Karpas-422 (cell line): ENCODE measurements around the gene AGBL4. TPM values are rescaled to one million over a fixed set of nuclear protein-coding genes. Genes with fewer than 3 reads are reported as not detected.

ENCODE experiments used
- DNase-seq: peaks from one replicate; pipeline ENCODE4 v3.0.0-alpha.2; 2015
- H2AFZ ChIP-seq: fragments of 200-600 bp; sonication (generic); 2 replicates; pipeline ENCODE4 v1.6.1; 2014; ENCODE audit warnings: antibody characterized with exemption, low read length, mixed read lengths
- H3K27ac ChIP-seq: fragments of 200-600 bp; sonication (generic); 2 replicates; pipeline ENCODE4 v1.5.1; 2014; ENCODE audit warnings: mild to moderate bottlenecking, low read length, moderate library complexity
- H3K27me3 ChIP-seq: fragments of 200-600 bp; sonication (generic); 2 replicates; pipeline ENCODE4 v1.6.1; 2014; ENCODE audit warnings: low read length, mixed read lengths
- H3K36me3 ChIP-seq: fragments of 200-600 bp; sonication (generic); 2 replicates; pipeline ENCODE4 v1.6.1; 2014; ENCODE audit warnings: low read length, mixed read lengths; ENCODE audit not compliant: insufficient read depth
- H3K4me1 ChIP-seq: fragments of 200-600 bp; sonication (generic); 2 replicates; pipeline ENCODE4 v1.6.1; 2014; ENCODE audit warnings: mild to moderate bottlenecking, low read length, mixed read lengths
- H3K4me2 ChIP-seq: fragments of 200-600 bp; sonication (generic); 2 replicates; pipeline ENCODE4 v1.6.1; 2014; ENCODE audit warnings: low read length, low read depth, mild to moderate bottlenecking; ENCODE audit not compliant: poor library complexity, severe bottlenecking
- H3K4me3 ChIP-seq: fragments of 200-600 bp; sonication (generic); 2 replicates; pipeline ENCODE4 v1.5.1; 2014; ENCODE audit warnings: mild to moderate bottlenecking, antibody characterized with exemption, low read length, mixed read lengths
- H3K79me2 ChIP-seq: fragments of 200-600 bp; sonication (generic); 2 replicates; pipeline ENCODE4 v1.6.1; 2014; ENCODE audit warnings: mild to moderate bottlenecking, low read length, mixed read lengths
- H3K9ac ChIP-seq: fragments of 200-600 bp; sonication (generic); 2 replicates; pipeline ENCODE4 v1.6.0; 2014; ENCODE audit warnings: low read length
- H3K9me2 ChIP-seq: fragments of 200-600 bp; sonication (generic), shearing (Covaris generic); replicated peaks from 2 replicates; pipeline ENCODE4 v1.6.0; 2014; ENCODE audit warnings: mild to moderate bottlenecking, low read length, moderate library complexity; ENCODE audit not compliant: insufficient read depth
- H3K9me3 ChIP-seq: fragments of 300-700, 200-600 bp; sonication (generic); 2 replicates; pipeline ENCODE4 v1.6.1; 2014; ENCODE audit warnings: low read length, mixed read lengths
- H4K20me1 ChIP-seq: fragments of 200-600 bp; sonication (generic); 2 replicates; pipeline ENCODE4 v1.6.1; 2014; ENCODE audit warnings: mild to moderate bottlenecking, antibody characterized with exemption, low read length, low read depth; ENCODE audit not compliant: insufficient read depth
- total RNA-seq: library from RNA; depleted of rRNA; stranded (reverse); fragments of >200 nt; shearing (Covaris generic); gene quantifications from 2 replicates; pipeline ENCODE4 v1.2.3, GENCODE V29; 2014; ENCODE audit warnings: low replicate concordance

The AGBL4 gene
- total RNA-seq, 1 experiment from 2014 or later, result not detected

DNA sequence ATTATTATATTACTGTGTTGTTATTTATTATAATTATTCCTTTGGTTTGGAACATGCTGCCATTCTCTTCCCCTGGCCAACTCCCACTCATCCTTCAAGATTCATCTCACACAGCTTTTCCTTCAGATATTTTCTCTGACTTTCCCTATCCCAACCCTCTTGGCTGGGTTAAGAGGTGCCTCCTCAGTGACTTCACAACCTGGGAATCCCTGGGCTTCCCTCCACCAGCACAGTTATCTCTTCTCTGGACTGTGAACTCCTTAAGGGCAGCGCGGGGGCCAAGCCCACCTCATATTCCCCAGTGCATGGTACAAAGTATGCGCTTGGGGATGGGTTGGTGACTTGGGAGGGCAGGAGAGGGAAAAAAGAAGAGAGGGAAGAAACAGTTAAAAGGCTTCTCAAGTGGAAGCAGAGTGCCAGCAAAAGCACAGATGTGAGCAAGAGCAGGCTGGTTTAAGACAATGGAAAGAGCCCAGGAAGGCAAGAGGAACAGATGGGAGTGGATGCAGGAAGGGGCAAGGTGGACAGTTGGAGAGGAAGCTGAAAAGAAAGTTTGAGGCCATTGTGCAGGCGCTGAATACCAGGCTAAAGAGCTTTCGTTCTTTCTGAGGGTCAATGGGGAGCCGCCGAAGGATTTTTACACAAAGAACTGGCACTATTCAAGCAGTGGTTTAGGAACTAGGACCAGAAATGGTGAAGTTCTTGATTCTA, 1379.4 kb downstream of the AGBL4 start:
- no peaks in the 10 kb centered on the region for H3K9me2 ChIP-seq
- H3K79me2 ChIP-seq, result no peaks in the 10 kb centered on the region
- no peaks in the 10 kb centered on the region for H3K9me3 ChIP-seq
- no peak overlapping the region for H3K9ac ChIP-seq
- H2AFZ ChIP-seq, result no peak overlapping the region
- H3K4me2 ChIP-seq, result no peak overlapping the region
- H3K4me3 ChIP-seq, result no peak overlapping the region
- no peaks in the 10 kb centered on the region for H3K4me1 ChIP-seq
- H3K27ac ChIP-seq, result no peak overlapping the region
- no peaks in the 10 kb centered on the region for H4K20me1 ChIP-seq
- H3K36me3 ChIP-seq, result no peaks in the 10 kb centered on the region
- DNase-seq, result no peak
- no peaks in the 10 kb centered on the region for H3K27me3 ChIP-seq

DNA sequence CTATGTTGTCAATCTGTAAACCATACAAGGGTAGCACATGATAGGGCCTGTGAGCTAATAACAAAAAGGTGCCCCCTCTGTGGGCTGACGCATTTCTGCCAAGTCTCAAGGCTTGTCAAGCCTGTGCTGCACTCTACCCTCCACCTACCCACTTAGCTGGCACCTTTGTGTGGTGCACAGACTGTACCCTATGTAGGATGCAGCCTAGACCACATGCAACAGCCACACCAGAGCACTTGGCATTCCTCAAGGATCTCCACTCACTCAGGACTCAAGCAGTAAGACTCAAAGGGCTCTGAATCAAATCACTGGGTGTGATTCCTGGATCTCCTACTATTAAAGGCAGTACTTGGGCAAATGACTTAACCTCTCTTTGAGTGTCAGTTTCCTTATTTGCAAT, 1380.6 kb downstream of the AGBL4 start:
- Histone ChIP-seq H3K9me3 (no peaks in the 10 kb centered on the region), H2AFZ (no peak overlapping the region), H4K20me1 (no peaks in the 10 kb centered on the region), H3K27ac (no peak overlapping the region), H3K9me2 (no peaks in the 10 kb centered on the region), H3K4me3 (no peak overlapping the region), H3K4me1 (no peaks in the 10 kb centered on the region), H3K36me3 (no peaks in the 10 kb centered on the region), H3K27me3 (no peaks in the 10 kb centered on the region), H3K4me2 (no peak overlapping the region), H3K9ac (no peak overlapping the region), H3K79me2 (no peaks in the 10 kb centered on the region)
- DNase-seq, result no peak

DNA sequence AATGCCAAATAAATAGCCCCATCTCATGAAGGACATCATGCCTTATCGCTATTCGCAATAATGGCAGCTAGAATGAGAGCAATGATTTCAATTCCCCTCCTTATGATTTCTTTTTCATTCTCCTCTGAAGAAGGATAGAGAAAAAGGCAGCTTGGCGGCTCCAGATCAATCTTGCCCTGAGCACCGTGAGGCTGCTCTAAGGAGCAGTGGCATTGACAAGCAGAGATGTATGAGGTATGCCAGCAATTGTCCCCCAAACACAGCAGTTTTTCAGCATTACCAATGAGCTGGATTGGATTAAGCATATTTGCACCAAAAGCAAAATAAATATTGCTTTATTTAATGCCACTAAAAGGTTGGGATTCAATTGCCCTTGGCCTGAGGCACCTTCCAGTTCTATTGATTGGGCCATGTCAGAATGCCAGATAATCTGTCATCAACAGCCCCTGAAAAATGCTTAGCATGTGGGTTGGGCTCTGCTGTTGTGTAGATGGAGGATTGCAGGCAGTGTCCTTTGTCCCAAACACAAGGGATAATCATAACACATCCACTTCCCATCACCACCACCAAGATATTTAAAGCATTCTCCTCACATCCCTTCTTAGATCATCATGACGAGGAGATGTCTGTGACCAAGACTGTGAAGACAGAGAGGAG, 1382.8 kb downstream of the AGBL4 start:
- H3K9ac ChIP-seq, result no peak overlapping the region
- no peaks in the 10 kb centered on the region for H4K20me1 ChIP-seq
- H3K79me2 ChIP-seq, result no peaks in the 10 kb centered on the region
- no peak overlapping the region for H2AFZ ChIP-seq
- H3K4me1 ChIP-seq, result no peaks in the 10 kb centered on the region
- H3K9me2 ChIP-seq, result no peaks in the 10 kb centered on the region
- H3K9me3 ChIP-seq, result no peaks in the 10 kb centered on the region
- no peaks in the 10 kb centered on the region for H3K27me3 ChIP-seq
- no peak overlapping the region for H3K27ac ChIP-seq
- no peak overlapping the region for H3K4me2 ChIP-seq
- no peaks in the 10 kb centered on the region for H3K36me3 ChIP-seq
- no peak for DNase-seq
- H3K4me3 ChIP-seq, result no peak overlapping the region

DNA sequence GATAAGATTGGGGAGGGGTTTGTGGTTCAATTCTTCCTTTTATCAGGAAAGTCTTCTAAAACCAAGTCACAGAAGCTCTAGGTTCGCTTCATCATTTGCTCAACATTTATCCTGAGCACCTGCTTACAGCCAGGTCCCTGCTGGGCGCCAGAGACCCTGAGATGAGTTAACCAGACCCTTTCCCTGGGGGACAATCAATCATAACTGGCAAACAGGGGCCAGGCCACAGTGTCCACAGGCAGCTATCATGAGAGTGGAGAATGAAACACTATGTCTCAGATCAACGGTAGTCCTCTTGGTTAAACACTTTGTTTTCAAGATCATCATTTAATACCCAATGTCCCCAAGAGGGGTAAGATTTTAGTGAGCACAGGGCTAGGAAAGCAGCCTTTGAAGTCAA, 1393.9 kb downstream of the AGBL4 start:
- H3K27me3 ChIP-seq, result no peaks in the 10 kb centered on the region
- no peaks in the 10 kb centered on the region for H3K36me3 ChIP-seq
- DNase-seq, result no peak
- H3K27ac ChIP-seq, result no peak overlapping the region
- H3K9me2 ChIP-seq, result no peaks in the 10 kb centered on the region
- no peak overlapping the region for H3K4me3 ChIP-seq
- no peaks in the 10 kb centered on the region for H3K79me2 ChIP-seq
- no peak overlapping the region for H3K4me2 ChIP-seq
- no peak overlapping the region for H2AFZ ChIP-seq
- no peak overlapping the region for H3K9ac ChIP-seq
- no peaks in the 10 kb centered on the region for H3K4me1 ChIP-seq
- H4K20me1 ChIP-seq, result no peaks in the 10 kb centered on the region
- H3K9me3 ChIP-seq, result no peaks in the 10 kb centered on the region

DNA sequence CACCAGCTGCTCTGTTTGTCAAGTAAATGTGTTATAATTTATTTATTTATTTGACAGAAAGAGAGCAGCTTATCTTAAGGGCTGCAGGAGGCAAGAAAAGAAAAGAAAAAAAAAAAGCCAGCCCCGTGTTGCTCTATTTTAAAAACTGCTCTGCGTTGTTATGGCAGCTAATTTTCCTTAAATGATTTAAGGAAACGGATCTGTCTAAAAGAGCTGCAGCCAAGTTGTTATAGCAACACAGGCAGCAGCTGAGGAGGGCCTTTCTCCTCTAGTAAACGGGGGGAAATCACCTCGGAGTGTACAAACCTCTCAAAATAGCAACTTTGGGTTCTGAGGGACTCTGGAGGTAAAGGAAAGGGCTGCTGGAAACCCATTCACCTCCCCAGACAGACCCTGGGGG, 1396.3 kb downstream of the AGBL4 start:
- Histone ChIP-seq H3K4me1 (no peaks in the 10 kb centered on the region), H3K4me2 (no peak overlapping the region), H3K27me3 (no peaks in the 10 kb centered on the region), H3K9me3 (no peaks in the 10 kb centered on the region), H2AFZ (no peak overlapping the region), H3K27ac (no peak overlapping the region), H3K79me2 (no peaks in the 10 kb centered on the region), H3K9ac (no peak overlapping the region), H4K20me1 (no peaks in the 10 kb centered on the region), H3K36me3 (no peaks in the 10 kb centered on the region), H3K4me3 (no peak overlapping the region), H3K9me2 (no peaks in the 10 kb centered on the region)
- no peak for DNase-seq

- H3K9ac ChIP-seq, result no peak overlapping the region
- no peaks in the 10 kb centered on the region for H4K20me1 ChIP-seq
- H3K79me2 ChIP-seq, result no peaks in the 10 kb centered on the region
- H2AFZ ChIP-seq, result no peak overlapping the region
- H3K9me2 ChIP-seq, result no peaks in the 10 kb centered on the region
- no peaks in the 10 kb centered on the region for H3K27me3 ChIP-seq
- no peak overlapping the region for H3K27ac ChIP-seq
- no peak overlapping the region for H3K4me2 ChIP-seq
- no peak for DNase-seq
- H3K4me3 ChIP-seq, result no peak overlapping the region
- no peaks in the 10 kb centered on the region for H3K4me1 ChIP-seq
- H3K36me3 ChIP-seq, result no peaks in the 10 kb centered on the region
- no peaks in the 10 kb centered on the region for H3K9me3 ChIP-seq
These were observed 1404.2 kb downstream of the AGBL4 start for GRCh38 chr1:48619539-48619938.

DNA sequence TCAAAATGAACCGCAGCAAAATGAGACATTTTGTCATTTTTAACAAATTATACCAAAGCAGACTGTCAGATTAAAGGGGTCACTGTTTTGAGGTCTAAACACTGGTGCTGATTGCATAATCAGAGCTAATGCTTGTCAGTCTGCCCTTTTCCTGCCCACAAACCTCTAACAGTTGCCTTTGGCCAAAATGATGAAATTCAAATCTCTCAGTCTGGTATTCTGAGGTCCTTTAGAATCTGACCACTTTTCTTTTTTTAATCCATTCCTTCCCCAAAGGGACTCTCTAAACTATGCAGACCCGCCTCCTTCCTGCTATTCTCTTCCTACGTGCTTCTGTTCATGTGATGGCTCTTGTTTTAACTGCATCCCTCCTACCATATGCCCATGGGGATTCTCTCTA, 1406.5 kb downstream of the AGBL4 start:
- H3K79me2 ChIP-seq, result no peaks in the 10 kb centered on the region
- no peaks in the 10 kb centered on the region for H3K36me3 ChIP-seq
- H3K4me3 ChIP-seq, result no peak overlapping the region
- H2AFZ ChIP-seq, result no peak overlapping the region
- H3K4me1 ChIP-seq, result no peaks in the 10 kb centered on the region
- H3K9me2 ChIP-seq, result no peaks in the 10 kb centered on the region
- no peak for DNase-seq
- H3K9me3 ChIP-seq, result no peaks in the 10 kb centered on the region
- H3K27ac ChIP-seq, result no peak overlapping the region
- H4K20me1 ChIP-seq, result no peaks in the 10 kb centered on the region
- H3K9ac ChIP-seq, result no peak overlapping the region
- H3K27me3 ChIP-seq, result no peaks in the 10 kb centered on the region
- H3K4me2 ChIP-seq, result no peak overlapping the region

GRCh38 chr1:48616710-48617109, 1407.0 kb downstream of the AGBL4 start:
- Histone ChIP-seq H3K9me3 (no peaks in the 10 kb centered on the region), H2AFZ (no peak overlapping the region), H3K79me2 (no peaks in the 10 kb centered on the region), H3K9ac (no peak overlapping the region), H4K20me1 (no peaks in the 10 kb centered on the region), H3K9me2 (no peaks in the 10 kb centered on the region), H3K27me3 (no peaks in the 10 kb centered on the region), H3K4me2 (no peak overlapping the region), H3K4me1 (no peaks in the 10 kb centered on the region), H3K27ac (no peak overlapping the region), H3K36me3 (no peaks in the 10 kb centered on the region), H3K4me3 (no peak overlapping the region)
- DNase-seq, result no peak
